ENCODE results near the gene DDX6. TPM values are rescaled to one million over a fixed set of nuclear protein-coding genes. Genes with fewer than 3 reads are reported as not detected.

The DDX6 gene
- total RNA-seq, 1 experiment from 2014 or later, result 84.3 TPM

GRCh38 chr11:118744046-118744445, 46.9 kb downstream of the DDX6 start:
- TF ChIP-seq CTCF (IDR thresholded peaks at IDR 0.05; ENCODE audit: unreplicated experiment), result no peak
- no peaks in the 10 kb centered on the region for H3K9me3 Mint-ChIP-seq (ENCODE audit: low read depth, unreplicated experiment)
- no peaks in the 10 kb centered on the region for H3K27me3 Mint-ChIP-seq (ENCODE audit: unreplicated experiment)
- H3K4me3 Mint-ChIP-seq (ENCODE audit: low read depth, unreplicated experiment), result no peak overlapping the region
- no TSS peak for BruUV-seq (replicated peaks)
- CTCF ChIA-PET, result no interaction called here
- DNase-seq, result no peak
- H3K36me3 Mint-ChIP-seq (ENCODE audit: insufficient read depth, unreplicated experiment), result peaks cover 10% of the 10 kb centered on the region
- no peak overlapping the region for H3K27ac Mint-ChIP-seq (ENCODE audit: unreplicated experiment)
- H3K4me1 Mint-ChIP-seq (ENCODE audit: low read depth, unreplicated experiment), result no peaks in the 10 kb centered on the region
- intact Hi-C loops (cut with micrococcal nuclease; ENCODE audit: unreplicated experiment), result no loop called here

GRCh38 chr11:118742304-118742703, 48.7 kb downstream of the DDX6 start:
- no peak for TF ChIP-seq CTCF (IDR thresholded peaks at IDR 0.05; ENCODE audit: unreplicated experiment)
- no peaks in the 10 kb centered on the region for H3K27me3 Mint-ChIP-seq (ENCODE audit: unreplicated experiment)
- CTCF ChIA-PET, result interaction anchor here (0.6 kb wide), 1 partner anchor 15 kb away, joined by 4 read pairs; no protein-coding TSS in a partner anchor
- H3K27ac Mint-ChIP-seq (ENCODE audit: unreplicated experiment), result no peak overlapping the region
- no TSS peak for BruUV-seq (replicated peaks)
- peaks cover 2% of the 10 kb centered on the region for H3K9me3 Mint-ChIP-seq (ENCODE audit: low read depth, unreplicated experiment)
- no peaks in the 10 kb centered on the region for H3K4me1 Mint-ChIP-seq (ENCODE audit: low read depth, unreplicated experiment)
- H3K36me3 Mint-ChIP-seq (ENCODE audit: insufficient read depth, unreplicated experiment), result peaks cover 8% of the 10 kb centered on the region
- no peak for DNase-seq
- no peak overlapping the region for H3K4me3 Mint-ChIP-seq (ENCODE audit: low read depth, unreplicated experiment)
- intact Hi-C loops (cut with micrococcal nuclease; ENCODE audit: unreplicated experiment), result no loop called here

GRCh38 chr11:118740892-118741291, 50.1 kb downstream of the DDX6 start:
- no peak for DNase-seq
- H3K4me1 Mint-ChIP-seq (ENCODE audit: low read depth, unreplicated experiment), result no peaks in the 10 kb centered on the region
- peaks cover 2% of the 10 kb centered on the region for H3K9me3 Mint-ChIP-seq (ENCODE audit: low read depth, unreplicated experiment)
- H3K27me3 Mint-ChIP-seq (ENCODE audit: unreplicated experiment), result no peaks in the 10 kb centered on the region
- intact Hi-C loops (cut with micrococcal nuclease; ENCODE audit: unreplicated experiment), result no loop called here
- H3K27ac Mint-ChIP-seq (ENCODE audit: unreplicated experiment), result no peak overlapping the region
- BruUV-seq (replicated peaks), result no TSS peak
- CTCF ChIA-PET, result no interaction called here
- H3K36me3 Mint-ChIP-seq (ENCODE audit: insufficient read depth, unreplicated experiment), result peaks cover 4% of the 10 kb centered on the region
- no peak overlapping the region for H3K4me3 Mint-ChIP-seq (ENCODE audit: low read depth, unreplicated experiment)
- no peak for TF ChIP-seq CTCF (IDR thresholded peaks at IDR 0.05; ENCODE audit: unreplicated experiment)

GRCh38 chr11:118735203-118735602, 55.8 kb downstream of the DDX6 start:
- Mint-ChIP-seq H3K36me3 (ENCODE audit: insufficient read depth, unreplicated experiment) (no peaks in the 10 kb centered on the region), H3K4me1 (ENCODE audit: low read depth, unreplicated experiment) (no peaks in the 10 kb centered on the region), H3K9me3 (ENCODE audit: low read depth, unreplicated experiment) (peaks cover 4% of the 10 kb centered on the region), H3K4me3 (ENCODE audit: low read depth, unreplicated experiment) (no peak overlapping the region), H3K27me3 (ENCODE audit: unreplicated experiment) (peaks cover 16% of the 10 kb centered on the region), H3K27ac (ENCODE audit: unreplicated experiment) (no peak overlapping the region)
- no peak for DNase-seq
- TF ChIP-seq CTCF (IDR thresholded peaks at IDR 0.05; ENCODE audit: unreplicated experiment), result no peak
- intact Hi-C loops (cut with micrococcal nuclease; ENCODE audit: unreplicated experiment), result no loop called here
- no TSS peak for BruUV-seq (replicated peaks)
- CTCF ChIA-PET, result interaction anchor here (0.6 kb wide), 1 partner anchor 75 kb away, joined by 7 read pairs; no protein-coding TSS in a partner anchor

All from Calu3 (cell line).